HEK293 (cell line): ENCODE results near the gene CAMK2G.

ENCODE experiments used
- CTCF ChIA-PET: fragments of 350-600 bp; formaldehyde crosslinking; extraction: SDS; loops from one replicate; lab custom pipeline; 2021; ENCODE audit warnings: antibody characterized with exemption; lab: Yijun Ruan, JAX
- POLR2A ChIA-PET: fragments of 300-600 bp; formaldehyde crosslinking; extraction: SDS; loops from one replicate; lab custom pipeline; 2020; ENCODE audit warnings: antibody characterized with exemption, inconsistent platforms; lab: Yijun Ruan, JAX
- H3K27ac ChIP-seq: fragments of 200-500 bp; sonication (Bioruptor generic); 2 replicates; pipeline ENCODE4 v1.5.1; 2014; ENCODE audit warnings: low read depth, low read length, control low read depth, inconsistent platforms; ENCODE audit errors: extremely low read depth
- H3K36me3 ChIP-seq, 2 experiments: fragments of 200-500 bp in 1 of 2; sonication (Bioruptor generic) in 1 of 2; 1 replicate in 1 of 2; 2 replicates in 1 of 2; pipeline ENCODE4 v1.5.1; 2014 to 2017; ENCODE audit warnings: inconsistent platforms in 2 of 2, low read length in 2 of 2; ENCODE audit not compliant: control insufficient read depth in 2 of 2, insufficient read depth in 1 of 2
- H3K4me1 ChIP-seq: fragments of 200-500 bp; sonication (Bioruptor generic); 2 replicates; pipeline ENCODE4 v1.5.1; 2014; ENCODE audit warnings: mild to moderate bottlenecking, low read length, inconsistent platforms; ENCODE audit not compliant: control insufficient read depth, insufficient read depth
- H3K4me3 ChIP-seq: 2 replicates; pipeline ENCODE4 v1.5.1; 2011; ENCODE audit warnings: low read depth, mild to moderate bottlenecking, control low read depth, low read length, moderate library complexity
- H3K9me3 ChIP-seq: fragments of 200-500 bp; sonication (Bioruptor generic); 2 replicates; pipeline ENCODE4 v1.5.1; 2014; ENCODE audit warnings: low read depth, low read length, inconsistent platforms; ENCODE audit not compliant: control insufficient read depth, insufficient read depth
- BCL11A ChIP-seq: fragments of 450-650 bp; formaldehyde crosslinking; IDR thresholded peaks from 2 replicates; pipeline ENCODE4 v1.5.1; 2016; ENCODE audit warnings: low read depth, missing biosample characterization, missing genetic modification characterization
- HOXC10 ChIP-seq: sonication (generic); formaldehyde crosslinking; IDR thresholded peaks from 2 replicates; pipeline ENCODE4 v1.8.1; 2023; ENCODE audit warnings: mild to moderate bottlenecking, missing genetic modification reagents
- IKZF3 ChIP-seq: fragments of 450-650 bp; IDR thresholded peaks from 2 replicates; pipeline ENCODE4 v1.5.0; 2018; ENCODE audit warnings: missing biosample characterization, mild to moderate bottlenecking, missing genetic modification characterization, moderate library complexity
- RBAK ChIP-seq: fragments of 450-650 bp; formaldehyde crosslinking; IDR thresholded peaks from 2 replicates; pipeline ENCODE4 v1.5.1; 2016; ENCODE audit warnings: missing biosample characterization, missing genetic modification characterization
- ZBTB8A ChIP-seq: fragments of 450-650 bp; formaldehyde crosslinking; IDR thresholded peaks from 2 replicates; pipeline ENCODE4 v1.5.1; 2016; ENCODE audit warnings: missing biosample characterization, missing genetic modification characterization
- ZNF121 ChIP-seq: fragments of 450-650 bp; formaldehyde crosslinking; IDR thresholded peaks from 2 replicates; pipeline ENCODE4 v1.5.1; 2016; ENCODE audit warnings: missing biosample characterization, missing genetic modification characterization
- ZNF132 ChIP-seq: fragments of 450-650 bp; formaldehyde crosslinking; IDR thresholded peaks from 2 replicates; pipeline ENCODE4 v1.5.1; 2017; ENCODE audit warnings: missing biosample characterization, missing genetic modification characterization, borderline replicate concordance
- ZNF169 ChIP-seq: fragments of 450-650 bp; formaldehyde crosslinking; IDR thresholded peaks from 2 replicates; pipeline ENCODE4 v1.5.1; 2016; ENCODE audit warnings: missing biosample characterization, missing genetic modification characterization
- ZNF221 ChIP-seq: fragments of 450-650 bp; formaldehyde crosslinking; IDR thresholded peaks from 2 replicates; pipeline ENCODE4 v1.5.1; 2017; ENCODE audit warnings: missing biosample characterization, missing genetic modification characterization, borderline replicate concordance
- ZNF239 ChIP-seq: fragments of 450-650 bp; formaldehyde crosslinking; IDR thresholded peaks from 2 replicates; pipeline ENCODE4 v1.5.1; 2016; ENCODE audit warnings: missing biosample characterization, missing genetic modification characterization
- ZNF37A ChIP-seq: fragments of 450-650 bp; IDR thresholded peaks from 2 replicates; pipeline ENCODE4 v1.5.1; 2018; ENCODE audit warnings: missing biosample characterization, missing genetic modification characterization
- ZNF416 ChIP-seq: fragments of 450-650 bp; formaldehyde crosslinking; IDR thresholded peaks from 2 replicates; pipeline ENCODE4 v1.5.1; 2016; ENCODE audit warnings: missing biosample characterization, missing genetic modification characterization
- ZNF510 ChIP-seq: fragments of 450-650 bp; formaldehyde crosslinking; IDR thresholded peaks from 2 replicates; pipeline ENCODE4 v1.5.1; 2018; ENCODE audit warnings: mild to moderate bottlenecking, missing genetic modification characterization, missing biosample characterization; ENCODE audit not compliant: insufficient replicate concordance
- ZNF610 ChIP-seq: fragments of 450-650 bp; formaldehyde crosslinking; IDR thresholded peaks from 2 replicates; pipeline ENCODE4 v1.5.1; 2016; ENCODE audit warnings: missing biosample characterization, missing genetic modification characterization, borderline replicate concordance
- ZNF629 ChIP-seq: fragments of 450-650 bp; formaldehyde crosslinking; IDR thresholded peaks from 2 replicates; pipeline ENCODE4 v1.5.1; 2017; ENCODE audit warnings: missing biosample characterization, missing genetic modification characterization
- ZNF658 ChIP-seq: fragments of 450-650 bp; formaldehyde crosslinking; IDR thresholded peaks from 2 replicates; pipeline ENCODE4; 2016; ENCODE audit warnings: missing biosample characterization, missing genetic modification characterization
- ZNF792 ChIP-seq: fragments of 450-650 bp; formaldehyde crosslinking; IDR thresholded peaks from 2 replicates; pipeline ENCODE4 v1.5.1; 2016; ENCODE audit warnings: missing biosample characterization, missing genetic modification characterization
- TF ChIP-seq, protein P1 (sequence below): fragments of 450-650 bp; formaldehyde crosslinking; IDR thresholded peaks from 2 replicates; pipeline ENCODE4 v1.5.1; 2016; ENCODE audit warnings: missing biosample characterization, missing genetic modification characterization
- TF ChIP-seq, protein P2 (sequence below): fragments of 450-650 bp; formaldehyde crosslinking; IDR thresholded peaks from 2 replicates; pipeline ENCODE4 v1.5.1; 2016; ENCODE audit warnings: missing biosample characterization, missing genetic modification characterization
- TF ChIP-seq, protein P3 (sequence below): fragments of 450-650 bp; formaldehyde crosslinking; optimal IDR thresholded peaks from 2 replicates; pipeline ENCODE3; 2016; ENCODE audit warnings: missing biosample characterization, mild to moderate bottlenecking, missing genetic modification characterization
- TF ChIP-seq, protein P4 (sequence below): fragments of 450-650 bp; formaldehyde crosslinking; IDR thresholded peaks from 2 replicates; pipeline ENCODE4 v1.5.1; 2016; ENCODE audit warnings: missing biosample characterization, missing genetic modification characterization
- TF ChIP-seq, protein P5 (sequence below): fragments of 450-650 bp; formaldehyde crosslinking; IDR thresholded peaks from 2 replicates; pipeline ENCODE4 v1.5.1; 2016; ENCODE audit warnings: missing biosample characterization, missing genetic modification characterization
- TF ChIP-seq, protein P6 (sequence below): fragments of 450-650 bp; formaldehyde crosslinking; IDR thresholded peaks from 2 replicates; pipeline ENCODE4 v1.5.1; 2016; ENCODE audit warnings: missing biosample characterization, missing genetic modification characterization

CAMK2G gene

DNA sequence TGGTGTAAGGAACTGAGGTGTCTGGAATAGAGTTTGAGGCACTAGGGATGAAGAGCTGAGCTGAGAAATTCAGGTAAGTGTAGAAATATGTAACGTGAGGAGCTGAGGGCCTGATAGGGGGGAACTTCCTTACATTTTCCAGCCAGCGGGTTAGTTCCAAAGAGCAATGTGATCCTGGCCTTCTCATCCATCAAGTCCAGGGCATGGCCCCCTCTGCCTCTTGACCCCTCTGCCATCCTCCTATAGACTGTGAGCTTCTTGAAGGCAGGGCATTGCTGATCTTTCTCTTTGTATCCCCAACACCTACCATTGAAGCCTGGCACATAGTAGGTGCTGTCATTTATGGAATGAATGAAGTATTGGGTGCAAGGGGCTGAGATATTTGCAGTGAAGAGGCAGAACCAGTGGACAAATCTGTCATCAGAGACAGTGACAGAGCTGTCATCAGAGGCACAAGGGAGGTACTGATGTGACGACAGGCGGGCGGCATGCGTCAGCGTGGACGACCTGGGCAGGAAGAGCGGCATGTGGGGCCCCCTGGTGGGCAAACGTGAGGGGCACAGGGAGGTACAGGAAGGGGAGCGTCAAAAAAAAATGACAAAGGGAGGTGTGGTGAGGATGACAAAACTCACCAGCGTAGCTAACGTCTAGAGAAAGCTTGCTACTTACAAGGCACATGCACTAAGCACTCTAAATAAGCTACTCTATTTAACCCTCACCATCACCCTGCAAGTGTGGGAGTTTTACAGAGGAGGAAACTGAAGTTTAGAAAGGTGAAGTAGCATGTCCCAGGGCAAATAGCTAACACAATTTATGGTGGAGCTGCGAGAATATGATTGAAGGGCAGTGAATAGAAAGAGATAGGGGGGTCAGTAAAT lies 5.2 kb upstream of the CAMK2G start (continued):
- TF ChIP-seq, protein P1, sequence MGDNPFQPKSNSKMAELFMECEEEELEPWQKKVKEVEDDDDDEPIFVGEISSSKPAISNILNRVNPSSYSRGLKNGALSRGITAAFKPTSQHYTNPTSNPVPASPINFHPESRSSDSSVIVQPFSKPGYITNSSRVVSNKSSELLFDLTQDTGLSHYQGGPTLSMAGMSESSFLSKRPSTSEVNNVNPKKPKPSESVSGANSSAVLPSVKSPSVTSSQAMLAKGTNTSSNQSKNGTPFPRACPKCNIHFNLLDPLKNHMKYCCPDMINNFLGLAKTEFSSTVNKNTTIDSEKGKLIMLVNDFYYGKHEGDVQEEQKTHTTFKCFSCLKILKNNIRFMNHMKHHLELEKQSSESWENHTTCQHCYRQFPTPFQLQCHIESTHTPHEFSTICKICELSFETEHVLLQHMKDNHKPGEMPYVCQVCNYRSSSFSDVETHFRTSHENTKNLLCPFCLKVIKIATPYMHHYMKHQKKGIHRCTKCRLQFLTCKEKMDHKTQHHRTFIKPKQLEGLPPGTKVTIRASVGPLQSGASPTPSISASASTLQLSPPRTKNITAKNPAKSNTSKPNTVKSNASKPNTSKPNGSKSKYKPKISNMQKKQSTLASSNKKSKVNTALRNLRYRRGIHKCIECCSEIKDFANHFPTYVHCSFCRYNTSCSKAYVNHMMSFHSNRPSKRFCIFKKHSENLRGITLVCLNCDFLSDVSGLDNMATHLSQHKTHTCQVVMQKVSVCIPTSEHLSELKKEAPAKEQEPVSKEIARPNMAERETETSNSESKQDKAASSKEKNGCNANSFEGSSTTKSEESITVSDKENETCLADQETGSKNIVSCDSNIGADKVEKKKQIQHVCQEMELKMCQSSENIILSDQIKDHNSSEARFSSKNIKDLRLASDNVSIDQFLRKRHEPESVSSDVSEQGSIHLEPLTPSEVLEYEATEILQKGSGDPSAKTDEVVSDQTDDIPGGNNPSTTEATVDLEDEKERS (tag by site-specific recombination), result no peak
- TF ChIP-seq HOXC10 (CRISPR knock-in tag) (no peak), ZNF629 (tag by site-specific recombination) (peak; percentile 99), ZNF792 (tag by site-specific recombination) (no peak), ZNF132 (tag by site-specific recombination) (no peak), ZNF610 (tag by site-specific recombination) (peak; percentile 94), ZNF37A (tag by site-specific recombination) (no peak), ZNF169 (tag by site-specific recombination) (no peak), ZNF510 (no peak), ZBTB8A (tag by site-specific recombination) (peak; percentile 74), BCL11A (tag by site-specific recombination) (no peak), RBAK (tag by site-specific recombination) (no peak), ZNF221 (tag by site-specific recombination) (no peak), ZNF239 (tag by site-specific recombination) (no peak)
- TF ChIP-seq, protein P2, sequence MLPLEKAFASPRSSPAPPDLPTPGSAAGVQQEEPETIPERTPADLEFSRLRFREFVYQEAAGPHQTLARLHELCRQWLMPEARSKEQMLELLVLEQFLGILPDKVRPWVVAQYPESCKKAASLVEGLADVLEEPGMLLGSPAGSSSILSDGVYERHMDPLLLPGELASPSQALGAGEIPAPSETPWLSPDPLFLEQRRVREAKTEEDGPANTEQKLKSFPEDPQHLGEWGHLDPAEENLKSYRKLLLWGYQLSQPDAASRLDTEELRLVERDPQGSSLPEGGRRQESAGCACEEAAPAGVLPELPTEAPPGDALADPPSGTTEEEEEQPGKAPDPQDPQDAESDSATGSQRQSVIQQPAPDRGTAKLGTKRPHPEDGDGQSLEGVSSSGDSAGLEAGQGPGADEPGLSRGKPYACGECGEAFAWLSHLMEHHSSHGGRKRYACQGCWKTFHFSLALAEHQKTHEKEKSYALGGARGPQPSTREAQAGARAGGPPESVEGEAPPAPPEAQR, result 0 out of 2 replicates have a peak, but pooled peaks have one; percentile 40
- TF ChIP-seq, protein P3, sequence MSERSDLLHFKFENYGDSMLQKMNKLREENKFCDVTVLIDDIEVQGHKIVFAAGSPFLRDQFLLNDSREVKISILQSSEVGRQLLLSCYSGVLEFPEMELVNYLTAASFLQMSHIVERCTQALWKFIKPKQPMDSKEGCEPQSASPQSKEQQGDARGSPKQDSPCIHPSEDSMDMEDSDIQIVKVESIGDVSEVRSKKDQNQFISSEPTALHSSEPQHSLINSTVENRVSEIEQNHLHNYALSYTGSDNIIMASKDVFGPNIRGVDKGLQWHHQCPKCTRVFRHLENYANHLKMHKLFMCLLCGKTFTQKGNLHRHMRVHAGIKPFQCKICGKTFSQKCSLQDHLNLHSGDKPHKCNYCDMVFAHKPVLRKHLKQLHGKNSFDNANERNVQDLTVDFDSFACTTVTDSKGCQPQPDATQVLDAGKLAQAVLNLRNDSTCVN (tag by site-specific recombination), result no peak
- TF ChIP-seq, protein P4, sequence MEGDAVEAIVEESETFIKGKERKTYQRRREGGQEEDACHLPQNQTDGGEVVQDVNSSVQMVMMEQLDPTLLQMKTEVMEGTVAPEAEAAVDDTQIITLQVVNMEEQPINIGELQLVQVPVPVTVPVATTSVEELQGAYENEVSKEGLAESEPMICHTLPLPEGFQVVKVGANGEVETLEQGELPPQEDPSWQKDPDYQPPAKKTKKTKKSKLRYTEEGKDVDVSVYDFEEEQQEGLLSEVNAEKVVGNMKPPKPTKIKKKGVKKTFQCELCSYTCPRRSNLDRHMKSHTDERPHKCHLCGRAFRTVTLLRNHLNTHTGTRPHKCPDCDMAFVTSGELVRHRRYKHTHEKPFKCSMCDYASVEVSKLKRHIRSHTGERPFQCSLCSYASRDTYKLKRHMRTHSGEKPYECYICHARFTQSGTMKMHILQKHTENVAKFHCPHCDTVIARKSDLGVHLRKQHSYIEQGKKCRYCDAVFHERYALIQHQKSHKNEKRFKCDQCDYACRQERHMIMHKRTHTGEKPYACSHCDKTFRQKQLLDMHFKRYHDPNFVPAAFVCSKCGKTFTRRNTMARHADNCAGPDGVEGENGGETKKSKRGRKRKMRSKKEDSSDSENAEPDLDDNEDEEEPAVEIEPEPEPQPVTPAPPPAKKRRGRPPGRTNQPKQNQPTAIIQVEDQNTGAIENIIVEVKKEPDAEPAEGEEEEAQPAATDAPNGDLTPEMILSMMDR (tag by site-specific recombination), result peak; percentile 96

DNA sequence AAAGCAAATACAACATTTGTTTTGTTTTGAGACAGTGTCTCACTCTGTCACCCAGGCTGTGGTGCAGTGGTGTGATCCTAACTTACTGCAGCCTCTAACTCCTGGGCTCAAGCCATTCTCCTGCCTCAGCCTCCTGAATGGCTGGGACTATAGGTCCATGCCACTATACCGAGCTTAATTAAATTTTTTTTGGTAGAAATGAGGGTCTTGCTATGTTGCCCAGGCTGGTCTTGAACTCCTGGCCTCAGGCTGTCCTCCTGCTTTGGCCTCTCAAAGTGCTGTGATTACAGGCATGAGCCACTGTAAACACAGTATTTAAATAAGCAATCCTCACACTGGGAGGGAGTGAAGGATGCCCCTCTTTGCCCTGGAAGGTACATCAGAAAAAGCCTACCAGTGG lies 4.0 kb upstream of the CAMK2G start:
- POLR2A ChIA-PET, result interaction anchor here (1.0 kb wide), 1 partner anchor 16 kb away, joined by 3 read pairs; no protein-coding TSS in a partner anchor
- TF ChIP-seq, protein P5, sequence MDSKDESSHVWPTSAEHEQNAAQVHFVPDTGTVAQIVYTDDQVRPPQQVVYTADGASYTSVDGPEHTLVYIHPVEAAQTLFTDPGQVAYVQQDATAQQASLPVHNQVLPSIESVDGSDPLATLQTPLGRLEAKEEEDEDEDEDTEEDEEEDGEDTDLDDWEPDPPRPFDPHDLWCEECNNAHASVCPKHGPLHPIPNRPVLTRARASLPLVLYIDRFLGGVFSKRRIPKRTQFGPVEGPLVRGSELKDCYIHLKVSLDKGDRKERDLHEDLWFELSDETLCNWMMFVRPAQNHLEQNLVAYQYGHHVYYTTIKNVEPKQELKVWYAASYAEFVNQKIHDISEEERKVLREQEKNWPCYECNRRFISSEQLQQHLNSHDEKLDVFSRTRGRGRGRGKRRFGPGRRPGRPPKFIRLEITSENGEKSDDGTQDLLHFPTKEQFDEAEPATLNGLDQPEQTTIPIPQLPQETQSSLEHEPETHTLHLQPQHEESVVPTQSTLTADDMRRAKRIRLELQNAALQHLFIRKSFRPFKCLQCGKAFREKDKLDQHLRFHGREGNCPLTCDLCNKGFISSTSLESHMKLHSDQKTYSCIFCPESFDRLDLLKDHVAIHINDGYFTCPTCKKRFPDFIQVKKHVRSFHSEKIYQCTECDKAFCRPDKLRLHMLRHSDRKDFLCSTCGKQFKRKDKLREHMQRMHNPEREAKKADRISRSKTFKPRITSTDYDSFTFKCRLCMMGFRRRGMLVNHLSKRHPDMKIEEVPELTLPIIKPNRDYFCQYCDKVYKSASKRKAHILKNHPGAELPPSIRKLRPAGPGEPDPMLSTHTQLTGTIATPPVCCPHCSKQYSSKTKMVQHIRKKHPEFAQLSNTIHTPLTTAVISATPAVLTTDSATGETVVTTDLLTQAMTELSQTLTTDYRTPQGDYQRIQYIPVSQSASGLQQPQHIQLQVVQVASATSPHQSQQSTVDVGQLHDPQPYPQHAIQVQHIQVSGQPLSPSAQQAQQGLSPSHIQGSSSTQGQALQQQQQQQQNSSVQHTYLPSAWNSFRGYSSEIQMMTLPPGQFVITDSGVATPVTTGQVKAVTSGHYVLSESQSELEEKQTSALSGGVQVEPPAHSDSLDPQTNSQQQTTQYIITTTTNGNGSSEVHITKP (tag by site-specific recombination), result peak; percentile 41; the same call in 1 of the 2 replicates
- no peak for TF ChIP-seq ZNF416
- TF ChIP-seq ZNF121 (tag by site-specific recombination), result peak; percentile 86
- TF ChIP-seq, protein P6, sequence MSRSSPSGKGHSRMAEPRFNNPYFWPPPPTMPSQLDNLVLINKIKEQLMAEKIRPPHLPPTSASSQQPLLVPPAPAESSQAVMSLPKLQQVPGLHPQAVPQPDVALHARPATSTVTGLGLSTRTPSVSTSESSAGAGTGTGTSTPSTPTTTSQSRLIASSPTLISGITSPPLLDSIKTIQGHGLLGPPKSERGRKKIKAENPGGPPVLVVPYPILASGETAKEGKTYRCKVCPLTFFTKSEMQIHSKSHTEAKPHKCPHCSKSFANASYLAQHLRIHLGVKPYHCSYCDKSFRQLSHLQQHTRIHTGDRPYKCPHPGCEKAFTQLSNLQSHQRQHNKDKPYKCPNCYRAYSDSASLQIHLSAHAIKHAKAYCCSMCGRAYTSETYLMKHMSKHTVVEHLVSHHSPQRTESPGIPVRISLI (tag by site-specific recombination), result no peak
- no peak for TF ChIP-seq ZNF658
- TF ChIP-seq IKZF3, result no peak
- H3K9me3 ChIP-seq, result no peaks in the 10 kb centered on the region

More for the DNA sequence above, 4.0 kb upstream of the CAMK2G start:
- no peaks in the 10 kb centered on the region for H3K36me3 ChIP-seq
- H3K4me3 ChIP-seq, result no peak overlapping the region
- CTCF ChIA-PET, result interaction anchor here (0.5 to 11.0 kb wide), 19 partner anchors 9 to 296 kb away, joined by 3 to 267 read pairs (median 4); partner anchors contain the start of gene CHCHD1
- no peak overlapping the region for H3K27ac ChIP-seq
- H3K4me1 ChIP-seq, result no peaks in the 10 kb centered on the region
